Fibroblast of lung (primary cell): Measurements from ENCODE around the gene SNAPIN.

ENCODE experiments used
- CTCF ChIP-seq, 2 donors: IDR thresholded peaks in 1 of 2; conservative IDR thresholded peaks in 1 of 2; 1 replicate in 1 of 2; 2 replicates in 1 of 2; pipeline ENCODE4 v1.5.1; 2011 to 2012; ENCODE audit warnings: low read length in 2 of 2, control low read depth in 1 of 2, inconsistent platforms in 1 of 2, low read depth in 1 of 2, mild to moderate bottlenecking in 1 of 2
- EZH2 ChIP-seq: IDR thresholded peaks from 2 replicates; pipeline ENCODE4 v1.5.1; 2012; ENCODE audit warnings: low read length, control low read depth, mild to moderate bottlenecking; ENCODE audit errors: missing control alignments

GRCh38 chr1:153643100-153643499 is 15.4 kb upstream of the SNAPIN start:
- TF ChIP-seq CTCF (conservative IDR thresholded peaks at IDR 0.05 in 1 of 2, IDR thresholded peaks at IDR 0.05 in 1 of 2; ENCODE audit: low read depth in 1 of 2, low read length in 2 of 2): no peak
- TF ChIP-seq EZH2: no peak
